ENCODE results near the gene TPSB2. TPM values are rescaled to one million over a fixed set of nuclear protein-coding genes. Genes with fewer than 3 reads are reported as not detected.

The TPSB2 gene
- total and polyA plus RNA-seq, 2 donors (not counting 1 experiment from before 2014, with no cell fraction given), result not detected

Other genes starting within 250 kb of the TPSB2 start
- gene SOX8, start 248.4 kb downstream of the TPSB2 start, total RNA-seq, result under 0.01 TPM in 1 of 2 replicates, not detected in the other
- 0.03 TPM in 1 of 2 replicates, not detected in the other for gene SOX8, start 248.4 kb downstream of the TPSB2 start, polyA plus RNA-seq
- not detected in 2 replicates for gene SSTR5, start 157.4 kb downstream of the TPSB2 start, total RNA-seq
- gene SSTR5, start 157.4 kb downstream of the TPSB2 start, polyA plus RNA-seq, result not detected in 2 replicates
- not detected in 2 replicates for gene C1QTNF8, start 133.9 kb downstream of the TPSB2 start, total RNA-seq
- gene C1QTNF8, start 133.9 kb downstream of the TPSB2 start, polyA plus RNA-seq, result not detected in 2 replicates
- gene CACNA1H, start 77.1 kb downstream of the TPSB2 start, total RNA-seq, result 0.26 and 1.2 TPM in 2 replicates
- 0.05 and 10.5 TPM in 2 replicates for gene CACNA1H, start 77.1 kb downstream of the TPSB2 start, polyA plus RNA-seq
- not detected in 2 replicates for gene TPSG1, start 4.9 kb downstream of the TPSB2 start, total RNA-seq
- not detected in 2 replicates for gene TPSG1, start 4.9 kb downstream of the TPSB2 start, polyA plus RNA-seq
- not detected in 2 replicates for gene TPSAB1, start 10.5 kb upstream of the TPSB2 start, total RNA-seq
- not detected in 2 replicates for gene TPSAB1, start 10.5 kb upstream of the TPSB2 start, polyA plus RNA-seq
- gene TPSD1, start 25.9 kb upstream of the TPSB2 start, total RNA-seq, result not detected in 2 replicates
- not detected in 2 replicates for gene TPSD1, start 25.9 kb upstream of the TPSB2 start, polyA plus RNA-seq
- 42.1 and 44.4 TPM in 2 replicates for gene UBE2I, start 79.5 kb upstream of the TPSB2 start, total RNA-seq
- gene UBE2I, start 79.5 kb upstream of the TPSB2 start, polyA plus RNA-seq, result 142 and 202 TPM in 2 replicates
- 0.26 and 0.83 TPM in 2 replicates for gene BAIAP3, start 103.5 kb upstream of the TPSB2 start, total RNA-seq
- 0.19 and 0.22 TPM in 2 replicates for gene BAIAP3, start 103.5 kb upstream of the TPSB2 start, polyA plus RNA-seq
- 74.7 and 77.6 TPM in 2 replicates for gene TSR3, start 121.7 kb upstream of the TPSB2 start, total RNA-seq
- gene TSR3, start 121.7 kb upstream of the TPSB2 start, polyA plus RNA-seq, result 36.2 and 41.9 TPM in 2 replicates
- gene GNPTG, start 121.7 kb upstream of the TPSB2 start, total RNA-seq, result 38.8 and 40.8 TPM in 2 replicates
- gene GNPTG, start 121.7 kb upstream of the TPSB2 start, polyA plus RNA-seq, result 43.2 and 44.6 TPM in 2 replicates
- gene UNKL, start 184.5 kb upstream of the TPSB2 start, total RNA-seq, result 6.3 and 6.9 TPM in 2 replicates
- gene UNKL, start 184.5 kb upstream of the TPSB2 start, polyA plus RNA-seq, result 3.6 and 4.3 TPM in 2 replicates
- 11.9 and 15.2 TPM in 2 replicates for gene UQCC4, start 190.6 kb upstream of the TPSB2 start, total RNA-seq
- gene UQCC4, start 190.6 kb upstream of the TPSB2 start, polyA plus RNA-seq, result 13.3 and 15.7 TPM in 2 replicates
- not detected in 2 replicates for gene PERCC1, start 200.9 kb upstream of the TPSB2 start, total RNA-seq
- gene PERCC1, start 200.9 kb upstream of the TPSB2 start, polyA plus RNA-seq, result not detected in 2 replicates
- gene CCDC154, start 214.4 kb upstream of the TPSB2 start, total RNA-seq, result 0.50 and 0.51 TPM in 2 replicates
- gene CCDC154, start 214.4 kb upstream of the TPSB2 start, polyA plus RNA-seq, result 0.02 and 0.08 TPM in 2 replicates
- 80.4 and 83.4 TPM in 2 replicates for gene CLCN7, start 244.8 kb upstream of the TPSB2 start, total RNA-seq
- gene CLCN7, start 244.8 kb upstream of the TPSB2 start, polyA plus RNA-seq, result 25.0 and 25.8 TPM in 2 replicates

All from fibroblast of lung (primary cell).